HG03442 (cell line): ENCODE measurements around the gene SPTAN1.
"Not testable (repeated sequence)": the region's sequence is repeated elsewhere in the genome, so short reads cannot be mapped to it uniquely, and the experiment has no call there.

ENCODE experiments used
- ATAC-seq: cut with Tn5 transposase; IDR thresholded peaks from one replicate; pipeline ENCODE4 v1.9.1; 2021; ENCODE audit warnings: mild to moderate bottlenecking, moderate library complexity; ENCODE audit not compliant: unreplicated experiment

Gene SPTAN1

DNA sequence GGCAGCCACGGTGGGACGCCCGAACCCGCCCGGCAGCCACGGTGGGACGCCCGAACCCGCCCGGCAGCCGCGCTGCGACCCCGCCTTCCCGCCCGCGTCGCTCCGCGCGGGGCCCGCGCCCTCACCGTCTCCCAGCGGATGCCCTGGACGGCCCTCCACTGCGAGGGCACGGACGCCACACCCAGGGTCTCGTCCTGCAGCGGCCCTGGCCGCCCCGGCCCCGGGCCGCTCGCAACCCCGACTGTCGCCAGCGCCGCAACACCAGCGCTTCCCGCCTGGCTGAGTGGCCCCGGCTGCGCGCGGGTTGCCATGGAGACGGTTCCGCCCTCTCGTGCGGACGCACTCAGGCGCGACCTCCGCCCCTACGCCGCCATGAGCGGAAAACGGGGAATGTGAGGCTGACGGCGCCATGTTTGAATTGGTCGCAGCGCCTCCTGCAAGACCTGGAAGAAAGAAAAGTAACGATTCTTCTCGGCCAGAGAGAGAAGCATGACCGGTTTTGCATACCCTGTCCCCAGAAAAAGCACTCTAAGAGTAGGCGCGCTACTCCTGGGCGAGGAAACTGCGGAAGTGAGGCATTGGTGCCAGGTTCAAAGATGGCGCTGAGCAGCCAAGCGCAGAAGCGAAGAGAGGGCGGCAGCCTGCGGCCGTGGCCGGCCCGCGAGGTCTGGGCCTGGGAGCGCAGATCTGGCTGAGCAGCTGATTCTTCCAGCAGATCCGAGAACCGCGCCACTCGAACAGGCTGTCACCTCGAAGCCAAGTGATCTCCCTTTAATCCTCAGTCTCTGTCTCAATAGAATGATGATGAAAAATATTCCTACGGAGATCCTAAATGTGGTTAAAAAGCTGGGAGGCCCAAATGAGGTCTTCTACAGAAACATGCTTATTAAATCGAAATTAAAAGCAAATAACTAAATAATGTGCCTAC is 104.3 kb downstream of the SPTAN1 start, which contains the start of gene DYNC2I2:
DYNC2I2 (minus strand) TSS at position 432 of the 928 bp plus-strand sequence; CDS start at position 311, 121 bp downstream.
- peak; percentile 65 for ATAC-seq

DNA sequence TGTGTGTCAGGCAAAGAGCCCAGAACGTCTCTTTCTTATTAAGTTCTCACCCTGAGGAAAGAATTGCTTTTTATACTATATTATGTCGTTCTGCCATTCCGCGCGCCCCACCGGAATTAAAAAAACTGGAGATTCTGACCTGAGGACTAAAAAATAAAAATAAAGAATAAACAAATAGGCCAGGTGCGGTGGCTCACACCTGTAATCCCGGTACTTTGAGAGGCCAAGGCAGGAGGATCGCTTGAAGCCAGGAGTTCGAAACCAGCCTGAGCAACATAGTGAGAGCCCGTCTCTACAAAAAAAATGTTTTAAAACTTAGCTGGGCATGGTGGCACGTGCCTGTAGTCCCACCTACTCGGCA is 104.9 kb downstream of the SPTAN1 start:
- ATAC-seq: no peak

DNA sequence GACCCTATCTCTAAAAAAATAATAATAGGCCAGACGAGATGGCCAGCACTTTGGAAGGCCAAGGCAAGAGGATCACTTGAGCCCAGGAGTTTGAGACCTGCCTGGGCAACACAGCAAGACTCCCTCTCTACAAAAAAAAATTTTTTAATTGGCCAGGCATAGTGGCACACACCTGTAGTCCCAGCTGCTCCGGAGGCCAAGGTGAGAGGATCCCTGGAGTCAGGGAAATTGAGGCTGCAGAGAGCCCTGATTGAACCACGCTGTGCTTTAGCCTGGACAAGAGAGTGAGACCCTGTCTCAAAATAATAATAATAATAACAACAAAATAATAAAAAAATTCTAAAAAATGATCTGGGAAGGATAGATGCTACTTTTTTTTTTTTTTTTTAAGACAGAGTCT is 105.4 kb downstream of the SPTAN1 start:
- ATAC-seq: no peak

DNA sequence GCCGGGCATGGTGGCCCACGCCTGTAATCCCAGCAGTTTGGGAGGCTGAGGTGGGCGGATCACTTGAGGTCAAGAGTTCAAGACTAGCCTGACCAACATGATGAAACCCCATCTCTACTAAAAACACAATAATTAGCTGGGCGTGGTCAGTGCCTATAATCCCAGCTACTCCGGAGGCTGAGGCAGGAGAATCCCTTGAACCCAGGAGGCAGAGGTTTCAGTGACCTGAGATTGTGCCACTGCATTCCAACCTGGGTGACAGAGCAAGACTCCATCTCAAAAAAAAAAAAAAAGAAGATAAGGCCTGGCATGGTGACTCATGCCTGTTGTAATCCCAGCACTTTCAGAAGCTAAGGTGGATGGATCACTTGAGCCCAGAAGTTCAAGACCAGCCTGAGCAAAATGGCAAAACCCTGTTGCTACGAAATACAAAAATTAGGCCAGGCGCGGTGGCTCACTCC is 114.1 kb downstream of the SPTAN1 start:
- not testable (repeated sequence) for ATAC-seq

DNA sequence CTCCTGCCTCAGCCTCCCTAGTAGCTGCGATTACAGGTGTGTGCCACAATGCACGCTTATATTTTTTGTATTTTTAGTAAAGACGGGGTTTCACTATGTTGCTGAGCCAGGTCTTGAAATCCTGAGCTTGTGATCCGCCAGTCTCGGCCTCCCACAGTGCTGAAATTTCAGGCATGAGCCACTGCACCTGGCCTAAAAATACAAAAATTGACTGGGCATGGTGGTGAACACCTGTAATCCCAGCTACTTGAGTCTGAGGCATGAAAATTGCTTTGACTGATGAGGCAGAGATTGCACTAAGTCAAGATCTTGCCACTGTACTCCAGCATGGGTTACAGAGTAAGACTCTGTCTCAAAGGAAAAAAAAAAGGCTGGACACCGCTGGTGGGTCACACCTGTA is 117.4 kb downstream of the SPTAN1 start:
- no peak for ATAC-seq

DNA sequence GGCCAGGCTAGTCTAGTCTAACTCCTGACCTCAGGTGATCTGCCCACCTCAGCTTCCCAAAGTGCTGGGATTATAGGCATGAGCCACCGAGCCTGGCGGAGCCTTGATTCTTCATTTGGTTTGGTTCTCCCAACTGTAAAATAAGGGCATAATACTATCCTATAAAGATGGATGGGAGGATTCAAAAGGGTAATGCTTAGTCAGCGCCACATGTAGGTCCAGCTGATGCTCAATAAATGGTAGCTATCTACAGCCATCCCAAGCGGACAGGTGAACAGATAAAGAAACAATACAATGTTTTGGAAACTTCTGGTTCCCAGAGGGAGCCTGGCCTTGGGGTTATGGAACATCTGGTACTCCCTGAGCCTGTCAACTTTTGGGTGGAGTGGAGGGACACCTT is 123.0 kb downstream of the SPTAN1 start:
- ATAC-seq: no peak

DNA sequence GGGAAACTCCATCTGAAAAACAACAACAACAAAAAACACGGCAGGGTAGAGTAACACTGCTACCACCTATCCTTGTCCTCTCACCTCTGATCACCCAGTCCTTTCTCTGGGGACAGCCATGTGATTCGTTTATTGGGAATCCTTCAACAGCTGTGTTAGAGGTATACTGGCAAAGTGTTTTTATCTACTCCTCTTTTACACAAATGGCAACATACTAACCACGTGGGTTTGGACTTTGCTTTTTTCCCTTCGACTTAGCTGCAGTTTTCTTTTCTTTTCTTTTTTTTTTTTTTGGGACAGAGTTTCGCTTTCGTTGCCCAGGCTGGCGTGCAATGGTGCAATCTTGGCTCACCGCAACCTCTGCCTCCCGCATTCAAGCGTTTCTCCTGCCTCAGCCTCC is 125.4 kb downstream of the SPTAN1 start:
- no peak for ATAC-seq
